MM.1S (cell line): ENCODE measurements around the gene FHIT.

Experiments
- DNase-seq: peaks from one replicate; pipeline ENCODE4 v3.0.0-alpha.2; 2015
- H2AFZ ChIP-seq: fragments of 300-600 bp; sonication (generic); 2 replicates; pipeline ENCODE4 v1.6.0; 2016; ENCODE audit warnings: antibody characterized with exemption, low read length
- H3F3A ChIP-seq: fragments of 300-600 bp; sonication (generic); 2 replicates; pipeline ENCODE4 v1.6.1; 2016; ENCODE audit warnings: mild to moderate bottlenecking, antibody characterized with exemption, low read length, moderate library complexity, mixed read lengths; ENCODE audit not compliant: insufficient read depth
- H3K27ac ChIP-seq: fragments of 300-600 bp; sonication (generic); 2 replicates; pipeline ENCODE4 v1.5.1; 2016; ENCODE audit warnings: mild to moderate bottlenecking, low read length
- H3K27me3 ChIP-seq: fragments of 300-600 bp; sonication (generic); replicated peaks from 2 replicates; pipeline ENCODE4 v1.6.0; 2016; ENCODE audit warnings: low read length; ENCODE audit not compliant: insufficient read depth
- H3K36me3 ChIP-seq: fragments of 300-600 bp; sonication (generic); replicated peaks from 2 replicates; pipeline ENCODE4 v1.6.1; 2016; ENCODE audit warnings: mild to moderate bottlenecking, low read length, mixed read lengths; ENCODE audit not compliant: insufficient read depth
- H3K4me1 ChIP-seq: fragments of 300-600 bp; sonication (generic); 2 replicates; pipeline ENCODE4 v1.6.1; 2016; ENCODE audit warnings: low read length, mixed read lengths
- H3K4me2 ChIP-seq: fragments of 300-600 bp; sonication (generic); 2 replicates; pipeline ENCODE4 v1.6.0; 2016; ENCODE audit warnings: low read depth, low read length
- H3K4me3 ChIP-seq: fragments of 300-600 bp; sonication (generic); 2 replicates; pipeline ENCODE4 v1.5.1; 2016; ENCODE audit warnings: low read length, mixed read lengths
- H3K79me2 ChIP-seq: fragments of 300-600 bp; sonication (generic); 2 replicates; pipeline ENCODE4 v1.6.1; 2016; ENCODE audit warnings: mixed run types, low read length, mixed read lengths
- H3K9ac ChIP-seq: fragments of 300-600 bp; sonication (generic); 2 replicates; pipeline ENCODE4 v1.6.1; 2016; ENCODE audit warnings: low read length, mixed read lengths
- H3K9me2 ChIP-seq: fragments of 300-600 bp; sonication (generic); replicated peaks from 2 replicates; pipeline ENCODE4 v1.6.1; 2016; ENCODE audit warnings: mild to moderate bottlenecking, low read length, mixed read lengths; ENCODE audit not compliant: insufficient read depth
- H3K9me3 ChIP-seq: fragments of 300-600 bp; sonication (generic); replicated peaks from 2 replicates; pipeline ENCODE4 v1.6.1; 2016; ENCODE audit warnings: mild to moderate bottlenecking, low read length, mixed read lengths; ENCODE audit not compliant: insufficient read depth
- H4K20me1 ChIP-seq: fragments of 300-600 bp; sonication (generic); 2 replicates; pipeline ENCODE4 v1.6.1; 2016; ENCODE audit warnings: mild to moderate bottlenecking, low read length, moderate library complexity, mixed read lengths; ENCODE audit not compliant: insufficient read depth
- CTCF ChIP-seq: fragments of 300-600 bp; sonication (generic); IDR thresholded peaks from 2 replicates; pipeline ENCODE4 v1.5.1; 2016; ENCODE audit warnings: antibody characterized with exemption, low read length, mixed read lengths
- EZH2 ChIP-seq: fragments of 300-600 bp; sonication (generic); optimal IDR thresholded peaks from 2 replicates; pipeline ENCODE3; 2017; ENCODE audit warnings: low read depth, mild to moderate bottlenecking, antibody characterized with exemption, low read length, mixed read lengths
- EZH2phosphoT487 ChIP-seq: fragments of 300-600 bp; sonication (generic); IDR thresholded peaks from 2 replicates; pipeline ENCODE4 v1.6.1; 2018; ENCODE audit warnings: antibody characterized with exemption, low read length

Gene FHIT

DNA sequence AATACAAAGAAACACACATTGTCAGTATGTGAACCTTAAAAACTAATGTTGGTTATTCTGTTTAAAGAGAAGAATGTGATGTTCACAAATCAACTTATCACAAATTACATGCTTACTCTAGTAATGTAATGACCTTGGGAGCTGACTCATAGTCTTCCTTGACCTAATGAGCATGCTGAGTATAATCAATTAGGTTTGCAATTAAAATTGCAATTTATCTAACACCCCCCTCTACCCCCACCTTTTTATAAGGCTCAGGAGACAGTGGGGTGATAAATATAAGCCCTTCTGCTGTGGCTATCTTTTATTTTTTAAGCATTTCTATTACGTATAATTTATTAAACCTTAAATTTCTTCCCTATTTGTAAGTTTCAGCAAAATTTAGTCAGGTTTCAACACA is 1253.7 kb downstream of the FHIT start:
- Histone ChIP-seq H4K20me1 (no peaks in the 10 kb centered on the region), H3K4me3 (no peak overlapping the region), H3F3A (no peaks in the 10 kb centered on the region), H3K9me2 (no peaks in the 10 kb centered on the region), H3K27ac (no peak overlapping the region), H3K79me2 (no peaks in the 10 kb centered on the region), H3K27me3 (no peaks in the 10 kb centered on the region), H3K9me3 (no peaks in the 10 kb centered on the region), H2AFZ (no peak overlapping the region), H3K36me3 (no peaks in the 10 kb centered on the region), H3K9ac (no peak overlapping the region), H3K4me1 (no peaks in the 10 kb centered on the region), H3K4me2 (no peak overlapping the region)
- no peak for DNase-seq
- TF ChIP-seq EZH2: no peak
- no peak for TF ChIP-seq EZH2phosphoT487
- TF ChIP-seq CTCF: no peak

DNA sequence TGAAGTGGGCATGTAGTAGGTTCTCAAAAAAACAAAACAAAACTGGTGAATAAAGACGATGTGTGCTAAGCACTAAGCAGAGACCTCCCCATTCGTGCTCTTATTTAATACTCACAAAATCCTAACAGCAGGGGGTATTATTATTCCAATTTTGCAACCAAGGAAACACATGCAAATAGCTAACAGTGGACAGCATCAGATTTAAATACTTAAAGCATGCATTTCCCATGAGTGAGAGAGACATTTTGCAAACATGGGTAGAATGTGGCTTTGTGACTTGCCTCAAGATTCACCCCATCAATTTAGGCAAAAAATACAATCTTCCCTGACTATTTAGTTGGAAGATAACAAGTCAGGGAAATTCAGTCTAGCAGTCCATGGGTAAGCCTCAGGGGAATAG is 1255.2 kb downstream of the FHIT start:
- Histone ChIP-seq H3K9me2 (no peaks in the 10 kb centered on the region), H3K9me3 (no peaks in the 10 kb centered on the region), H3K79me2 (no peaks in the 10 kb centered on the region), H3K4me1 (no peaks in the 10 kb centered on the region), H4K20me1 (no peaks in the 10 kb centered on the region), H3K4me2 (no peak overlapping the region), H3K36me3 (no peaks in the 10 kb centered on the region), H3K27ac (no peak overlapping the region), H3K9ac (no peak overlapping the region), H3K4me3 (no peak overlapping the region), H3K27me3 (no peaks in the 10 kb centered on the region), H3F3A (no peaks in the 10 kb centered on the region), H2AFZ (no peak overlapping the region)
- no peak for TF ChIP-seq EZH2
- no peak for TF ChIP-seq CTCF
- no peak for TF ChIP-seq EZH2phosphoT487
- no peak for DNase-seq

DNA sequence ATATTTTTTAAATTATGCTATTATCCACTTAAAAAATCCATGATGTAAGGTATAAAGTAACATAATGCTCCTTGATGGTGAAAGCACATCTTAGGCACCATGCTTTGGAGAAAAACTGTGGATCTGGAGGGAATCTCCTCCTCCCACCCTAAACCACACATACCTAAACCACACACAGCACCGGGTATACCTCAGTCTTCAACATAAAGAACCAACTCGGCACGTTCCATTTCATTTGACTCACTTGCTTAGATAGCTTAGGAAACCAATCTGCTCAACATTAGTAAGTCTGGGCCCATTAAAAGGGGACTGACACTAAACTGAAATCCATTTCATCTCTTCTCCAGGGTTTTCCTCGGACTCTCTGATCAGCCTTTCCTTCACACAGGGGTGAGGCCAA is 1255.7 kb downstream of the FHIT start:
- Histone ChIP-seq H3K27ac (no peak overlapping the region), H2AFZ (no peak overlapping the region), H3K4me2 (no peak overlapping the region), H3K79me2 (no peaks in the 10 kb centered on the region), H3K9me2 (no peaks in the 10 kb centered on the region), H3K9me3 (no peaks in the 10 kb centered on the region), H3K4me3 (no peak overlapping the region), H3K36me3 (no peaks in the 10 kb centered on the region), H4K20me1 (no peaks in the 10 kb centered on the region), H3F3A (no peaks in the 10 kb centered on the region), H3K27me3 (no peaks in the 10 kb centered on the region), H3K4me1 (no peaks in the 10 kb centered on the region), H3K9ac (no peak overlapping the region)
- TF ChIP-seq CTCF: no peak
- TF ChIP-seq EZH2phosphoT487: no peak
- TF ChIP-seq EZH2: no peak
- DNase-seq: no peak
